ENCODE measurements around the gene PSG5.
"Not testable (repeated sequence)": the region's sequence is repeated elsewhere in the genome, so short reads cannot be mapped to it uniquely, and the experiment has no call there.

The PSG5 gene

GRCh38 chr19:43186311-43186935, at the start of gene PSG5:
Gene PSG5 (minus strand): TSS chr19:43186536. CDS start chr19:43186405, 131 bp downstream.
- not testable (repeated sequence) for H3K9ac ChIP-seq (ENCODE audit: low read depth, low read length, poor library complexity, severe bottlenecking); H2AFZ ChIP-seq (ENCODE audit: low read length); H3K4me2 ChIP-seq (ENCODE audit: low read depth, low read length, poor library complexity, severe bottlenecking); H3K9me2 ChIP-seq (replicated peaks; ENCODE audit: low read depth, low read length); H4K20me1 ChIP-seq (ENCODE audit: insufficient read depth, low read length, poor library complexity, severe bottlenecking); H3F3A ChIP-seq (ENCODE audit: low read depth); H3K4me1 ChIP-seq (ENCODE audit: insufficient read depth, low read length, poor library complexity, severe bottlenecking); H3K79me2 ChIP-seq (ENCODE audit: insufficient read depth, low read length); H3K36me3 ChIP-seq (ENCODE audit: insufficient read depth, low read length); H3K27me3 ChIP-seq (ENCODE audit: insufficient read depth, low read length, poor library complexity, severe bottlenecking); H3K9me3 ChIP-seq (ENCODE audit: insufficient read depth, low read depth, low read length); H3K4me3 ChIP-seq (ENCODE audit: low read length, poor library complexity, severe bottlenecking)

- H2AFZ ChIP-seq (ENCODE audit: low read length); H4K20me1 ChIP-seq (ENCODE audit: insufficient read depth, low read length, poor library complexity, severe bottlenecking); H3F3A ChIP-seq (ENCODE audit: low read depth); H3K9ac ChIP-seq (ENCODE audit: low read depth, low read length, poor library complexity, severe bottlenecking); H3K4me1 ChIP-seq (ENCODE audit: insufficient read depth, low read length, poor library complexity, severe bottlenecking); H3K4me2 ChIP-seq (ENCODE audit: low read depth, low read length, poor library complexity, severe bottlenecking); H3K79me2 ChIP-seq (ENCODE audit: insufficient read depth, low read length); H3K27me3 ChIP-seq (ENCODE audit: insufficient read depth, low read length, poor library complexity, severe bottlenecking); H3K36me3 ChIP-seq (ENCODE audit: insufficient read depth, low read length); H3K9me3 ChIP-seq (ENCODE audit: insufficient read depth, low read depth, low read length); H3K4me3 ChIP-seq (ENCODE audit: low read length, poor library complexity, severe bottlenecking); H3K9me2 ChIP-seq (replicated peaks; ENCODE audit: low read depth, low read length): not testable (repeated sequence)
Measured at GRCh38 chr19:43235686-43236085, 49.4 kb upstream of the PSG5 start.

- Histone ChIP-seq H3F3A (ENCODE audit: low read depth) (no peaks in the 10 kb centered on the region), H3K36me3 (ENCODE audit: insufficient read depth, low read length) (no peaks in the 10 kb centered on the region), H3K27me3 (ENCODE audit: insufficient read depth, low read length, poor library complexity, severe bottlenecking) (no peaks in the 10 kb centered on the region), H3K9ac (ENCODE audit: low read depth, low read length, poor library complexity, severe bottlenecking) (no peak overlapping the region), H3K4me3 (ENCODE audit: low read length, poor library complexity, severe bottlenecking) (no peak overlapping the region), H4K20me1 (ENCODE audit: insufficient read depth, low read length, poor library complexity, severe bottlenecking) (no peaks in the 10 kb centered on the region), H3K4me1 (ENCODE audit: insufficient read depth, low read length, poor library complexity, severe bottlenecking) (no peaks in the 10 kb centered on the region), H3K9me2 (replicated peaks; ENCODE audit: low read depth, low read length) (no peaks in the 10 kb centered on the region), H2AFZ (ENCODE audit: low read length) (no peak overlapping the region), H3K4me2 (ENCODE audit: low read depth, low read length, poor library complexity, severe bottlenecking) (no peak overlapping the region), H3K9me3 (ENCODE audit: insufficient read depth, low read depth, low read length) (no peaks in the 10 kb centered on the region), H3K79me2 (ENCODE audit: insufficient read depth, low read length) (no peaks in the 10 kb centered on the region)
- TF ChIP-seq CTCF (conservative IDR thresholded peaks at IDR 0.05; ENCODE audit: low read length): peak; percentile 37
- TF ChIP-seq EZH2phosphoT487 (IDR thresholded peaks at IDR 0.05; ENCODE audit: borderline replicate concordance): no peak
Measured at GRCh38 chr19:43229315-43229714, 43.0 kb upstream of the PSG5 start.

GRCh38 chr19:43228730-43229129, 42.4 kb upstream of the PSG5 start:
- not testable (repeated sequence) for H3K9me3 ChIP-seq (ENCODE audit: insufficient read depth, low read depth, low read length); H3K4me3 ChIP-seq (ENCODE audit: low read length, poor library complexity, severe bottlenecking); H3K4me2 ChIP-seq (ENCODE audit: low read depth, low read length, poor library complexity, severe bottlenecking); H2AFZ ChIP-seq (ENCODE audit: low read length); H3K36me3 ChIP-seq (ENCODE audit: insufficient read depth, low read length); H3K9ac ChIP-seq (ENCODE audit: low read depth, low read length, poor library complexity, severe bottlenecking); H4K20me1 ChIP-seq (ENCODE audit: insufficient read depth, low read length, poor library complexity, severe bottlenecking); H3K9me2 ChIP-seq (replicated peaks; ENCODE audit: low read depth, low read length); H3K27me3 ChIP-seq (ENCODE audit: insufficient read depth, low read length, poor library complexity, severe bottlenecking); H3F3A ChIP-seq (ENCODE audit: low read depth); H3K4me1 ChIP-seq (ENCODE audit: insufficient read depth, low read length, poor library complexity, severe bottlenecking); H3K79me2 ChIP-seq (ENCODE audit: insufficient read depth, low read length)

GRCh38 chr19:43226986-43227385, 40.6 kb upstream of the PSG5 start:
- not testable (repeated sequence) for H3K36me3 ChIP-seq (ENCODE audit: insufficient read depth, low read length); H3F3A ChIP-seq (ENCODE audit: low read depth); H3K4me3 ChIP-seq (ENCODE audit: low read length, poor library complexity, severe bottlenecking); H3K4me1 ChIP-seq (ENCODE audit: insufficient read depth, low read length, poor library complexity, severe bottlenecking); H3K79me2 ChIP-seq (ENCODE audit: insufficient read depth, low read length); H3K9me3 ChIP-seq (ENCODE audit: insufficient read depth, low read depth, low read length); H2AFZ ChIP-seq (ENCODE audit: low read length); H3K4me2 ChIP-seq (ENCODE audit: low read depth, low read length, poor library complexity, severe bottlenecking); H3K27me3 ChIP-seq (ENCODE audit: insufficient read depth, low read length, poor library complexity, severe bottlenecking); H3K9ac ChIP-seq (ENCODE audit: low read depth, low read length, poor library complexity, severe bottlenecking); H3K9me2 ChIP-seq (replicated peaks; ENCODE audit: low read depth, low read length); H4K20me1 ChIP-seq (ENCODE audit: insufficient read depth, low read length, poor library complexity, severe bottlenecking)
